Measurements from ENCODE around the gene SFTPB. TPM values are rescaled to one million over a fixed set of nuclear protein-coding genes. Genes with fewer than 3 reads are reported as not detected.

Gene SFTPB
- total RNA-seq, 1 experiment from 2014 or later = not detected

DNA sequence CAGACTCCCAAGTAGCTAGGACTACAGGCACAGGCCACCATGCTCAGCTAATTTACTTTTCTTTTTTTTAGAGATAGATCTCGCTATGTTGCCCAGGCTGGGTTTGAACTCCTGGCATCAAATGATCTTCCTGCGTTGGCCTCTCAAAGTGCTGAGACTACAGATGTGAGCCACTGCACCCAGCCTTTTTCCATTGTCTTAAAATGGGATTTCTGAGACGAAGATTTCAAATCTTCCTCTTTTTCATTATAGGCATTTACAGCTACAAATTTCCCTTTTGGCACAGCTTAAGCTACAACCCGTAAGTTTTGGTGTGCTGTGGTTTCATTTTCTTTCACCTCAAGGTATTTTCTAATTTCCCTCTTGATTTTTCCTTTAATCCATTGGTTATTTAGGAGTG lies 34.8 kb upstream of the SFTPB start:
- no peak for DNase-seq (ENCODE audit: low spot score)

DNA sequence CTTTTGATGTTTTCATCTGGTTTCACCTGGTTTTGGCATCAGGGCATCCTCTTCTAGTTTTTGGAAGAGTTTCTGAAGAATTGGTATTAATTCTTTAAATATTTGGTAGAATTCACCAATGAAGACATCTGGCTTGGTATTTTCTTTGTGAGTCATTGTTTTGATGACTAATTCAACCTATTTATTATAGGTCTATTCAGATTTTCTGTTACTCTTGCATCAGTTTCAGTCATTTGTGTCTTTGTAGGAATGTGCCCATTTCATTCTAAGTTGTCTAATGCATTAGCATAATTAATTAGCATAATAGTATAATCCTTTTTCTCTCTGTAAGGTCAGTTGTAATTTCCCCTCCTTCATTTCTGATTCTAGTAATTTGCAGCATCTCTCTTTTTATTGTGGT lies 34.2 kb upstream of the SFTPB start:
- DNase-seq (ENCODE audit: low spot score) = peak; percentile 48

DNA sequence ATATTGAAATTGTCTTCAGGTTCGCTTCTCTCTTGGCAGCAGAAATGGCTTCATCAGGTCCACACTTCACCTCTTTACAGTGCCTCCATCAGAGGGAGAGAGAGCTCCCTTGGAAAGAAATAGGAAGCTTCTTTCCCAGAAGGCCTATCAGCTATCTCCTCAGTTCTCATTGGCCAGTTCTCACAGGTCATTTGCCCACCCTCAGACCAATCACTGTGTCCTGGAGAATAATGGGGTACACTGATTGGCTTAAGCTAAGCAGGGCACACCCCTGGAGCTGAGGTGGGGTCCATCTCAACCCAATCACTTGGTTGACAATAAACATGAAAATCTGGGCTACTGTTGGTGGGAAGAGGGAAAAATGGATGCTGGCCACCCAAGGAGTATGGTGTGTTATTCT lies 31.3 kb upstream of the SFTPB start:
- no peak for DNase-seq (ENCODE audit: low spot score)

DNA sequence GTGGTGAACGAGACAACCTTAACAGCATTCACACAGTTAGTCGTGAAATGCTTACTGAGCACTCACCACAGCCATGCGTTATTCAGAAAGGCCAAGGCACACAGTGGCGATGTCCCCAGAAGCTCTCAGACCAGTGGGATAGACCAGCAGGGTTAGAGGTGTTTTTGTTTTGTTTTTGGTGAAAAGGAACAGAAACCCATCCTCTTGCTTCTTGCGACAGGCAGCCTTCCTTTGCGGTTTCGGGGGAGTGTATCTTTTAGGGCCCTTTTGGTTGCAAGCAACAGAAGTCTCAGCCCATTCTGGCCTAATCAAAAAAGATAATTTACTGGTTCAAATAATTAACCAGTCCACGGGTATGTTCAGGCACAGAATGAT lies 30.9 kb upstream of the SFTPB start:
- no peak for DNase-seq (ENCODE audit: low spot score)

DNA sequence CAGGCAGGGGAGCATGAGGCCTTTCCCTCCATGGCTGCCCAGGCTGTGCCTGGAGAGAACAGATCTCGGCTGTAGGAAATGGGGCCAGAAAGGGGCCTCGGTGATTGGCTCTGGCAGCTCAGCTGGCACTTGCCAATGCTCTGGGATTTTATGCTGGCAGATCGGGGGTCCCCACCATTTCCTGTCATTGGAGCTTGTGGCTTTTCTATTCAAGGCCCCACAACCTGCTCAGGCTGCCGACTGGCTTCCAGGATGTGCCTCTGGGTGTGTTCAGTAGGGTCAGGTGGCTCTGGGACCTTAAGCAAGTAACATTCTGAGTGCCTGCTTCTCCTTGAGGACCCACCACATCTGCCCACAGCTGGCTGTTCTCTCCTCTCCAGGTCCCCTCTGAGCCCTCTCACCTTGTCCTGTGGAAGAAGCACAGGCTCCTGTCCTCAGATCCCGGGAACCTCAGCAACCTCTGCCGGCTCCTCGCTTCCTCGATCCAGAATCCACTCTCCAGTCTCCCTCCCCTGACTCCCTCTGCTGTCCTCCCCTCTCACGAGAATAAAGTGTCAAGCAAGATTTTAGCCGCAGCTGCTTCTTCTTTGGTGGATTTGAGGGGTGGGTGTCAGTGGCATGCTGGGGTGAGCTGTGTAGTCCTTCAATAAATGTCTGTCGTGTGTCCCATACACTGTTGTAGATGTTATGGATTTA lies 30.3 kb upstream of the SFTPB start:
- DNase-seq (ENCODE audit: low spot score) = no peak

DNA sequence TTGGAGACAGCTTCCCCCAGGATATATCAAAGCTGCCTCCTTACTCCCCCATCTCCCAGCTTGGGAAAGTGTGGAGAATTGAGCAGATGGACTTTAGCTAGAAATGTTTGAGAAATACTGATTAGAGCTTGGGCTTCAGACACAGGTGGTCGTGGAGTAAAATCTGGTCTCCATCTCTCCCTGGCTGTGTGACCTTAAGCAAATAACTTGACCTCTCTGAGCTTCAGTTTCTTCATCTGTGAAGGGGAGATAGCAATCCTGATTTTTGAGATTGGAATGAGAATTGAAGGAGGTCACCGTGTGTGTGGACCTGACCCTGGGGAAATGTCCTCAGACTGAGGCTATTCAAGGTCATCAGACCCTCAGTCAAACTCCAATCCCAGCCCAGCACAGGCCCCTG lies 29.7 kb upstream of the SFTPB start:
- no peak for DNase-seq (ENCODE audit: low spot score)

DNA sequence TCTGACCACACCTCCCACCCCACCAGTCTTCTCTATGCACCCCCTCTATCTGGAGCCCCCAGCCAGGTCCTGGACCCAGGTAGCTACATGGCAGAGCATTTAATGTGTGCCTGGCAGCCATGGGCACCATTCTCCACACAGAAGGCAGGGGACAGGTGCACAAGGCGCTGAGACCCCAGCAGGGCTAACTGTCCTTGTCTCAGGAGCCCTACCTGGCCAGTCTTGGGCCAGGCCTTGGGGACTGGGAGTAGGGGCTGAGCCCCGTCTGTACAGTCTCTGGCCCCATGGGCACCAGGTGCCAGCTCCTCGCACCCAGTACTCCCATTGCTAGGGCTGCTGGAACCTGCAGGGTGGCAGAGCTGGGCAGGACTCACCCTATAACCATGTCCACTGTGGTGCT lies 29.1 kb upstream of the SFTPB start:
- DNase-seq (ENCODE audit: low spot score) = no peak

DNA sequence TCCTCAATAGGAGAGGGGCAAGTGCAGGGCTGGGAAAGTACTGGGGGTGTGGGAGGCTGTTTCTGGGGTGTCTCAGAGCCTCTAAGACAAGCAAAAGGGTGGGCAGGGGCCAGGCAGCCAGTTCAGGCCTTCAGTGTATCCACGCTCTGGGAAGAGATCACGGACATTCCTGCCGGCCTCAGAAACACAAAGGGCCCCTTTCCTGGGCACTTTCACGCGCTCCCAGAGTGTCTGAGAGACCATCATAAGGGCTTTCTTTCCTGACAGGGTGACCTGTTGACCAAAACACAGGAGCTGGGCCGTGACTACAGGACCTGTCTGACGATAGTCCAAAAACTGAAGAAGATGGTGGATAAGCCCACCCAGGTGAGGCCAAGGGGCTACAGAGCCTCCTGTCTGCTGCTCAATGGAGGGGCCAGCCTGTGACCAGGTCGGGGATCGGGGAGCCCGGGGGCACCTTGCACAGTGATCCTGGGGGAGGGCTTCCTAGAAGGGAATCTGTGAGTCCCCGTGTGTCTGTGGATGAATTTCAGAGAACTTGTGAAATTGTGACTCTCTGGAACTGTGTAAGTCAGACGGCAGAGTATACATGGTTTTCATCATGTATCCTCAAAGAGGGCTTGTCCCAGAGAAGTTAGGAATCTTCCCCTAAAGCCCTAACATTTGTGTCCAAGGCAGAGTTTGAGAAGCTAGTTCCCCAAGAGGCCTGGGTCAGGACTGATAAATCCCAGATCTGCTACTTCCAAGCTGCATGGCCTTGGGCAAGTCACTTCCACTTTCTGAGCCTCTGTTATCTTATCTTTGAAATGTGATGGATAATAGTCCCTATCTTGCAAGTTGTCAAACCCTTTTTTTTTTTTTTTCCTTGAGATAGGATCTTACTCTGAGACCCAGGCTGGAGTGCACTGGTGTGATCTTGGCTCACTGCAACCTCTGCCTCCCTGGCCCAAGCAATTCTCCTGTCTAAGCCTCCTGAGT lies 28.0 kb upstream of the SFTPB start:
- DNase-seq (ENCODE audit: low spot score) = no peak

DNA sequence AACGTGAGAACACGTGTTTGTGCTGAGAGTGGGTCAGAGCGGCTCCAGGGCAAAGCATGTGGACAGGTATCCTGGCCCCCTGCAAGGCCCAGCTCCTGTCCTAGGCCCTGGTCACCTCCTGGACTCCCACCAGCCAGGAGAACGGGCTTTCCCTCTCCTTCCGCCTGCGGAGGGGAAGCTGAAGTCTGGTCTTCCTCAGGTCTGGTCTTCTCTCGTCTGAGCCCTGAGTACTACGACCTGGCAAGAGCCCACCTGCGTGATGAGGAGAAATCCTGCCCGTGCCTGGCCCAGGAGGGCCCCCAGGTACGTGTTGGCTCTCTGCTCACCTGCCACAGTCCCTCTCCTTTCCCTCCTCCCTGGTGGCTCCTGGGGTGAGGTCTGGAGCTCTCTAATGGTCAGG lies 27.1 kb upstream of the SFTPB start:
- no peak for DNase-seq (ENCODE audit: low spot score)

DNA sequence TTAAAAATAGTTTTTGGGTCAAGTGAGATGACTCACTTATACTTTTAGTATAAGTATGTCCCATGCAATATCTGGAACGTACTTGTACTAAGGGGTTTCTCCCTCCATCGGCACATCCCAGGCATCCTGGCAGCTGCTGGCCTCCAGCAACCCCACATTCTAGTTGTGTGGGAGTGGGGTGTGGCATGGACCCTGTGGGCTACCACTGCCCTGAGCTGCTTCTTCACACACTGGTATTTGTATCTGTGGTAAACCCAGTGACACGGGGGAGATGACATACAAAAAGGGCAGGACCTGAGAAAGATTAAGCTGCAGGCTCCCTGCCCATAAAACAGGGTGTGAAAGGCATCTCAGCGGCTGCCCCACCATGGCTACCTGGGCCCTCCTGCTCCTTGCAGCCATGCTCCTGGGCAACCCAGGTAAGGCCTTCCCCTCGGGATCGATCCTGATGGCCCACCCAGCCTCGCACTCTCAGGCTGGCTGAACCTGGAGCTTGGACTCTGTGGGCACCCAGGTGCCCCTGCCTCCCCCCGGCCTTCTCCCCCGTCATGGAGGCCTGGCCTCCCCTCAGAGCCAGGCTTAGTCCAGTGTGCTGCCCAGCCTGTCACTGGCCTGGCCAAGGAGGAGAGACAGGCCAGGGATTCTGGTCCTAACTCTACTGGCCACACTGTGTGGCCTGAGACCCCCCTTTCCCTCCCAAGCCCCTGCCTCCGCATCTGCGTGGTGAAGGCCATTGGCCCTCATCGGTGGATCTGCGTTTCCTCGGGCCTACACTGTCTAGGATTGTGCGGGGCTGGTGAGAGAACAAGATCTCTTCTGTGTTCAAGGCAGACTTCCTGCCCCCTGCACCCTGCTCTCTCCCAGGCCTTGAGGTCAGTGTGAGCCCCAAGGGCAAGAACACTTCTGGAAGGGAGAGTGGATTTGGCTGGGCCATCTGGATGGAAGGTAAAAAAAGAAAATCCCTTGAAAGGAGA lies 26.3 kb upstream of the SFTPB start, which contains the start of gene GNLY:
TSS of gene GNLY (plus strand) at position 307 of the 974 bp plus-strand sequence. CDS start at position 368, 61 bp downstream.
- no peak for DNase-seq (ENCODE audit: low spot score)

DNA sequence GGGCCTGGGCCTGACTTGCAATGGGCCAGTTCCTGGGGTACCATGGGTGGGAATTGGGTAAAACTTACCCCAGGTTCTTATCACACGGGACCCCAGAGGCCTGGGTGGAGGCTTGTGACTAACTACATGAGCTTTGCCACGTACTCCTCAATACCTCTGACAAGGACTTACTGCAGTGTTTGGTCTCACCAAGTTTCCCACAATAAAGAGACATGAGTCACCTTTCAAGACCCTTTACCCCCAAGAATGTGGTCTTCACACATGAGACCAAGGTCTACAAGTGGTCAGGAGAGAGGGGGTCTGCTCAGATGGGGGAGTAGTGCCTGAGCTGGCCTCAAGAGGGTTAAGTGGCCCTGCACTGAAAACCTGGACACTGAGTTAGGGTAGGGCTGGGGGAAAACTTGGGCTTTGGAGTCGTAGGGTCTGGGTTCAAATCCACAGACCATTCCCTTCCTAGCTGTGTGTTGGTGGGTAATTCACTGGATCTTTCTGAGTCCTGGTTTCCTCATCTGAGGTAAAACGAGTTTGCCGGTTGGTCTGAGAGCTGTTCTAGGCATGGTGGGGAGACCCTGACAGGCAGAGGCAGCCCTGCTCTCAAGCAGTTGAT lies 24.1 kb upstream of the SFTPB start:
- no peak for DNase-seq (ENCODE audit: low spot score)

DNA sequence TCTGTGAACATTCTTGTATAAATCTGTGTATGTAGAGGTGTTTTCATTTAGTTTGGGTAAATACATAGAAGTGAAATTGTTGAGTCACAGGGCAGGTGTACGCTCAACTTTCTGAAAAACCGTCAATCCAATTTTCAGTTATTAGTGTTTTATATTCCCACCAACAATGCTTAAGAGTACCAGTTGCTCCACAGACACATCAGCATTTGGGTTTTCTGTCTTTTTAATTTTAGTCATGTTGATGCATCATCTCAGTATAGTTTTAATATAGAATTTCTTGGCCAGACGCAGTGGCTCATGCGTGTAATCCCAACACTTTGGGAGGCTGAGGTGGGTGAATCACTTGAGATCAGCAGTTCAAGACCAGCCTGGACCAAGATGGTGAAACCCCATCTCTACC lies 22.9 kb upstream of the SFTPB start:
- DNase-seq (ENCODE audit: low spot score) = no peak

DNA sequence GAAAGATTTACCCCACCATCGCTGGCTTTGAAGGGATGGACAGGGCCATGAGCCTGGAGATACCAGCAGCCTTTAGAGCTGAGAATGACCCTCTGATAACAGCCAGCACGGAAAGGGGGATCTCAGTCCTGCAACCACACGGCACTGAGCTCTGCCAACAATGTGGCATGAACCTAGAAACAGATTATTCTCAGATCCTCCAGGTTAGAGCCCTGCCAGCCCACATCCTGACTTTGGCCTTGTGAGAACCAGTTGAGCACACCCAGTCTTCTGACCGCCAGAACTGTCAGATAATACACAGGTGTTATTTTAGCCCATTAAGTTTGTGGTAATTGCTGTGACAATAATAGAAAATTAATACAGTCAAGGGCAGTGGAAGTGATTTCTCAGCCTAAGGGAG lies 16.8 kb upstream of the SFTPB start:
- no peak for DNase-seq (ENCODE audit: low spot score)

DNA sequence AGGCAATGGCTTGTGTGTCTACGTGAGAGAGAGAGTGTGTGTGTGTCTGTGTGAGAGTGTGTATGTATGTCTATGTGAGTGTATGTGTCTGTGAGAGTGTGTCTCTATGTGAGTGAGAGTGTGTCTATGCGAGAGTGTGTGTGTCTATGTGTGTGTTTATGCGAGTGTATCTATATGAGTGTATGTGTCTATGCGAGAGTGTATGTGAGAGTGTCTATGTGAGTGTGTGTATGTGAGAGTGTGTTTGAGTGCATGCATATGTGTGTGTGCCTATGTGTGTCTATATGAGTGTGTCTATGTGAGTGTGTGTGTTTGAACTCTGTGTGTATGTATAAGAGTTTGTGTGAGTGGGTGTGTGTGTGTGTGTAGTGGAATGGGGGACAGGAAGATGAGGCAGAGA lies 16.4 kb upstream of the SFTPB start:
- DNase-seq (ENCODE audit: low spot score) = no peak

DNA sequence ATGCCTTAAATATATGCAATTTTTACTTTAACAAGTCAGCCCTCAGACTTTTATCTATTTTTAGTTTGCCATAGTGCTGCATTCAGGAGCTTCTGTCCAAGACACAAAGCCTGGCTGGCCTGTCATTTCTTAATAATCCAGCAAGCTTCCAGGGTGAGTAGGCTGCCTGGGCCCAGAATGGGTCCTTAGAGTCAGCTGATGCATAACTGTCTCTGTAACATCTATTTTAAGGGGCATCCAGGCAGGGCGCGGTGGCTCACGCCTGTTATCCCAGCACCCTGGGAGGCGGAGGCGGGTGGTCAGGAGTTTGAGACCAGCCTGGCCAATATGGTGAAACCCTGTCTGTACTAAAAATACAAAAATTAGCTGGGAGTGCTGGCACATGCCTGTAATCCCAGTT lies 14.4 kb upstream of the SFTPB start:
- DNase-seq (ENCODE audit: low spot score) = no peak

DNA sequence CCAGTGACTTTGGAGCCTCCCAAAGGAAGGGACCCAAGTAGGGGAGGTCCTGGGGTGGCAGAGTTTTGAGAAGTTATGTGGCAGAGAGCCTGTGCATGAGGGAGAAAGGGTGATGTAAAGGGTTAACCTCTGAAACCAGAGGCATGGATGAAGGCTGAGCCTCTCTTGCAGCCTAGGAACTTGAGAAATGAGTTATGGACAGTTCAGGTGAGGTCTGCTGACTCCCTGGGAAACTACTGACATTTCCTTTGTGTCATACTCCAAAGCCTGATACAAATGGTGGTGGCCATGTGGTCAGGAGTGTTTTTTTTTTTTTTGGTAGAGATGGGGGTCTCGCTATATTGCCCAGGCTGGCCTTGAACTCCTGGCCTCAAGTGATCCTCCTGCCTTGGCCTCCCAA lies 13.8 kb upstream of the SFTPB start:
- no peak for DNase-seq (ENCODE audit: low spot score)

DNA sequence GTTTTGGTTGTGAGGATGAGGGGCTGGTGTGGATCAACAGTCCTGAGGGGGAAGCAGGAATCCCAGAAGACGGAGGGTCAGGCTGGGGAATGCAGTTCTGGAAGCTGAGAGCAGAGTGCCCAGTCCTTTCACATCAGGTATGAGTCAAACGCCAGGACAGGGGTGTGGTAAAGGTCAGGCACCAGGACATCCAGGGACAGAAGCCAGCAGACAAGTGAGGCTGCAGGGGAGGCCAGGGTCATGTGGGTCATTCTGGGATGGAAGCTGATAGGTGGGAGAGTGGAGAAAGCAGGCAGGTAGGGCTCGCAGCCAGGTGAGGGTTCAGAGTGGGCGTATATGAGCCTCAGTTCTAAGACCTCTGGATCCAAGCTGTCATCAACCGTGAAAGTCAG lies 13.4 kb upstream of the SFTPB start:
- no peak for DNase-seq (ENCODE audit: low spot score)

DNA sequence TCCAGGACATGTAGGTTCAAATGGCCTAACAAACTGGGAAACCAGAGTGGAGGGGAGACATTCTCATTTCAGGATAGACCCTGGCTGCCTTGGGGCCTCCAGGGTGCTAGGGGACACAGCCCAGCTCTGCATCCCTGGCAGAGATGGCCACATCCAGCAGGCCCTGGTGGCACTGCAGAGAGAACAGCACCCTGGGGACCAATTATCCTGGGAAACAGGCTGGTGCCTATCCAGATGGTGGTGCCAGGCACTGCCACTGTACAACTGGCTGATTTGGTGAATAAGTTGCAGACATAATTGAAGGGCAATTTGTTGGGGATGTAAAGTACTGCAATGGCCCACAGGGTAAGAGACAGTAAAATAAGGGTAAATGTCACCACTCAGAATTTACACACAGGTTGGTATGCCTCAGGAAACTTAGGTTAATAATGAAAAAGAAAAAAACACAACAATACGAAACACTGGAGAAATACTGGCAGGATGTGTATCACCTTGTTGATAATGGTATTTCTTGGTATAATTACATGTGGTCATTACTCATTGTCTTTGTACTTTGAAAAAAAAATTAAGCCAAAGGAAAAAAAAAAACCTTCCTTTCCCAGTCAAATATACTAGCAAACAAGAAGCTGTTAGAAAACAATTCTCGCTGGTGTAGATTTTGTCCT lies 12.8 kb upstream of the SFTPB start:
- no peak for DNase-seq (ENCODE audit: low spot score)

DNA sequence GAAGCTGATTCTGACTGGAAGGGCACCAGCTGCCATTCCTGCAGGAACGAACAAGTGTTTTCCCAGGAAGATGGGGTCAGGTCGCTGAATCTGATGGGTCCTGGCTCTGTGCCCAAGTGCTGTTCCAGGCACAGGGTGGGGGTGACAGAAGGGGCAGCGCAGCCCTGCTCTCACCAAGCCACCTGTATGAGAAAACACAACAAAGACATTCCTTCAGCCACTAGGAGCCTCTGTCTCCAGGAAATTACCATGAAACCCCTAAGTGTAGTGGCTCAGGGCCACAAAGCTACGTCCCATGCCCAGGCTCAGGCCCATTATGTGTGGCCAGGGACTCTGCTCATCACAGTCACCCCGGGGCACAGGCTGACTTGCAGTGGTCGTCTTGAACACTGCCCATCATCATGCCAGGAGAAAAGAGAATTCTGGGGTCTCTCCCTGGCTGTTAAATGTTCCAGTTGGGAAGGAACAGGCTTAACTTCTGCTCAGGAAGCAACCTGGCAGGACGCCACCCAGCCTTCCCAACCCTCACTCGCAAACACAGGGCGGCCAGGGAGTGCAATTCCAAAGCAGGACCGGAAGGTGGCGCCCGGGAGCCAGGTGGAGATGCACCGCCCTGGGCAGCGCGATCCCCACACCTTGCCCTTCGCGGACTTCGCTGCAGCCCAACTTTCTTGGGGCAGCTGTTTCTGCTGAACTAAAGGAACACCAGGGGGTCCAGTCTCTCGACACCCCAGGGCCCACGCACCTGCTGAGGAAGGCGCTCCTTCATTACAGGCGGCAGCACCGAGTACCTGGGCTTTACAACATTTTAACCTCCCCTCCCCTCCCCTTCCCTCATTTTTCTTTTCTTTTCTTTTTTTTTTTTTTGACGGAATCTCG lies 11.0 kb upstream of the SFTPB start:
- peak; percentile 76 for DNase-seq (ENCODE audit: low spot score)

DNA sequence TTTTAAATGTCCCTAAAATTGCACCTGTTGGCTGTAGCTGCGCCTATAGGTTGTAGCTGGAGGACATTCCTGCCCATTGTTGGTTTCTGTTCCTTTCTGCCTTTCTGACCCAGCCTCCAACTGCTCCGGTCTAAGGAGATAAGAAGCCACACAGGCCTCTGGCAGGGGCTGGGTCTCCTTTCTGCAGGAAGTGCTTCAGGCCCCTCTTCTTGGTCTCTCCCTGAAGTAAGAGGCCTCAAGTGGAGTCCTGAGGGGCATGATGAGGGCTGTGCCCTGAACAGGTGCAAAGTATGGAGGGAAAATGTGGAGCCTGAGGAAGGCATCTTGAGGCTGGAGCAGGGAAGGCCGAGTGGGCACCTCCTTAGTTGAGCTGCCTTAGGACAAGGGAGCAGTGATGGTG lies 10.4 kb upstream of the SFTPB start:
- no peak for DNase-seq (ENCODE audit: low spot score)
